Right lobe of liver (tissue), 4 donors: ENCODE results near the gene ORC4.

Experiments used
- CTCF ChIP-seq, 4 donors: fragments of 200-600 bp in 3 of 4; fragments of 450-650 bp in 1 of 4; IDR thresholded peaks; one replicate each; pipeline versions ENCODE4 v1.5.1 to v1.8.0; 2016 to 2022; ENCODE audit warnings: antibody characterized with exemption in 4 of 4, mild to moderate bottlenecking in 2 of 4
- POLR2A ChIP-seq: fragments of 450-650 bp; IDR thresholded peaks from one replicate; pipeline ENCODE4 v1.6.1; 2017; ENCODE audit warnings: antibody characterized with exemption, mild to moderate bottlenecking
- donor health status: DM: no; HTN: no; CAD: no.
- donor health status: DM: no; HTN: no; CAD: no.
- donor health status: DM: no; HTN: yes; CAD: no.

DNA sequence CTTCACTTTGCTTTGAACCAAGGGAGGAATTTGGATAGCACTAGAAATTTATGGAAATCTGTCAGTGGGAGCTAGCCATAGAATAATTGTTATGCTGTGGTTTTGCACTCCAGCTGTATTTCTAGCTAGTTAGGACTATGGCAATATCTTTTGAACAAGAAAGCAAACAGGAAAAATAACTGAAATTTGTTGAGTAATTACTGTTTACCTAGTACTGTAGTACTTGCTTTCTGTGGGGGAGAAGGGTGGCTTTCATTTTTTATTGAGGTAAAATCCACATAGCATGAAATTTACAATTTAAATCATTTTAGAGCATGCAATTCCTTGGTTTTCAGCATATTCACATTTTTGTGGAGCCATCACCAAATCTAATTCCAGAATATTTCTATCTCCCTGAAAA, 28.7 kb upstream of the ORC4 start:
- no peak for TF ChIP-seq CTCF (IDR thresholded peaks at IDR 0.05)
- no peak for TF ChIP-seq POLR2A
